Neural progenitor cell (in vitro differentiated cells): ENCODE results near the gene CFAP410.

Experiments
- EZH2 ChIP-seq: fragments of 200-600 bp; sonication (generic); IDR thresholded peaks from 2 replicates; pipeline ENCODE4 v1.6.1; 2017; ENCODE audit warnings: antibody characterized with exemption, mild to moderate bottlenecking, moderate library complexity
- TF ChIP-seq, protein P1 (sequence below): fragments of 200-600 bp; sonication (generic); IDR thresholded peaks from 2 replicates; pipeline ENCODE4 v1.5.1; 2017; ENCODE audit warnings: antibody characterized with exemption, mild to moderate bottlenecking

DNA sequence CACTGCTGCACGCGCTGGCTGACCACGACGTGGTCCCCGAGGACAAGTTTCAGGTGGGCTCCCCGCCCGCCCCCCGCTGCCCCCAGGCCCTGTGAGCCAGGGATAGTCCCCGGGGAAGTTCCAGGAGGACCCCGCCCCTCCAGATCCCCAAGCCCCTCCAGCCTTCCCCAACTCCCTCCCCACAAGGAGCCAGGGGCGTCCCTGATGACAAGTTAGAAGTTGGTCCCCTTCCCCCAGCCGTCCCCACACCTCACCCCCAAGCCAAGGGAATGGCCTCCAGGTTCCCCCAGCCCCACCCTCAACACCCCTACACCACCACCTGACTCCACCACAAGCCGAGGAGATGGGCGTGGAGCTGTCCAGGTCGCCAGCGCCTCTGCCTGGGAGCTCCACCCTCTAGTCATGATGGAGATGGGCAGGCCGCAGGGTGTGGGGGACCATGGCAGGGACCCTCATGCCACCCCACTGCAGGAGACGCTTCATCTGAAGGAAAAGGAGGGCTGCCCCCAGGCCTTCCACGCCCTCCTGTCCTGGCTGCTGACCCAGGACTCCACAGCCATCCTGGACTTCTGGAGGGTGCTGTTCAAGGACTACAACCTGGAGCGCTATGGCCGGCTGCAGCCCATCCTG, 53.0 kb downstream of the CFAP410 start:
- TF ChIP-seq, protein P1, sequence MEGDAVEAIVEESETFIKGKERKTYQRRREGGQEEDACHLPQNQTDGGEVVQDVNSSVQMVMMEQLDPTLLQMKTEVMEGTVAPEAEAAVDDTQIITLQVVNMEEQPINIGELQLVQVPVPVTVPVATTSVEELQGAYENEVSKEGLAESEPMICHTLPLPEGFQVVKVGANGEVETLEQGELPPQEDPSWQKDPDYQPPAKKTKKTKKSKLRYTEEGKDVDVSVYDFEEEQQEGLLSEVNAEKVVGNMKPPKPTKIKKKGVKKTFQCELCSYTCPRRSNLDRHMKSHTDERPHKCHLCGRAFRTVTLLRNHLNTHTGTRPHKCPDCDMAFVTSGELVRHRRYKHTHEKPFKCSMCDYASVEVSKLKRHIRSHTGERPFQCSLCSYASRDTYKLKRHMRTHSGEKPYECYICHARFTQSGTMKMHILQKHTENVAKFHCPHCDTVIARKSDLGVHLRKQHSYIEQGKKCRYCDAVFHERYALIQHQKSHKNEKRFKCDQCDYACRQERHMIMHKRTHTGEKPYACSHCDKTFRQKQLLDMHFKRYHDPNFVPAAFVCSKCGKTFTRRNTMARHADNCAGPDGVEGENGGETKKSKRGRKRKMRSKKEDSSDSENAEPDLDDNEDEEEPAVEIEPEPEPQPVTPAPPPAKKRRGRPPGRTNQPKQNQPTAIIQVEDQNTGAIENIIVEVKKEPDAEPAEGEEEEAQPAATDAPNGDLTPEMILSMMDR: no peak
- peak; percentile 9 for TF ChIP-seq EZH2
